GM13977 (cell line): ENCODE data around the gene NPAS3.
A peak's percentile ranks its signal among the peaks of the same experiment; 100 is the strongest.

Experiments used
- DNase-seq: peaks from one replicate; pipeline ENCODE4 v3.0.0; 2012; ENCODE audit warnings: low spot score
- CTCF ChIP-seq: IDR thresholded peaks from 2 replicates; pipeline ENCODE4 v1.5.1; 2012; ENCODE audit warnings: mild to moderate bottlenecking, control low read depth; ENCODE audit not compliant: insufficient read depth; ENCODE audit errors: extremely low read depth, missing control alignments
- in situ Hi-C: fragments of 300-500 bp; cut with MboI; formaldehyde crosslinking; loops from one replicate; pipeline ENCODE4 v1.12.0; 2022; ENCODE audit warnings: low sequenced_read_pairs, low pct_unique_long_range_greater_than_20kb, mixed read lengths, inconsistent platforms; ENCODE audit not compliant: unreplicated experiment

Gene NPAS3

GRCh38 chr14:32938719-32939253 is at the start of gene NPAS3:
TSS of gene NPAS3 (plus strand) at chr14:32938879.
- TF ChIP-seq CTCF = no peak
- in situ Hi-C loops = no loop called here
- peak; percentile 50 for DNase-seq

- in situ Hi-C loops = no loop called here
- DNase-seq = no peak
- TF ChIP-seq CTCF = no peak
These were observed 41.5 kb upstream of the NPAS3 start for GRCh38 chr14:32896979-32897697.

DNA sequence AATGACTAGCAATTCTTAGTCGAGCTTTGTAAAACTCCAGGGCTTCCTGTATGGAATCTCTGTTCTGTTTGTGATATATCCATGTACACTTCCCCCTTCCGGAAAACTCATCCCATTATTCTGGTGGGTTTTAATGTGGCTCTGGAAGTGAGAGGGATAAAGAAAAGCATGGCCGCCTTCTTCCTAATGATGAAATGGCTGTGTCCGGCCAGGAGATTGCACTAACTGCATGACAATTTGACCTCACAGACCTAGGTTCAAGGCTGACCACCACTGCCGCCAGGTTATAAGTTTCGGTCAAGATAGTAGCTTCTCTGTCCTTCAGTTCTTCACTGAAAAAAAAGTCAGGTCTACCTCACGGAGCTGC is 41.0 kb upstream of the NPAS3 start:
- TF ChIP-seq CTCF = no peak
- in situ Hi-C loops = no loop called here
- DNase-seq = no peak

GRCh38 chr14:32898876-32899275 is 39.8 kb upstream of the NPAS3 start:
- TF ChIP-seq CTCF = no peak
- no peak for DNase-seq
- in situ Hi-C loops = no loop called here

DNA sequence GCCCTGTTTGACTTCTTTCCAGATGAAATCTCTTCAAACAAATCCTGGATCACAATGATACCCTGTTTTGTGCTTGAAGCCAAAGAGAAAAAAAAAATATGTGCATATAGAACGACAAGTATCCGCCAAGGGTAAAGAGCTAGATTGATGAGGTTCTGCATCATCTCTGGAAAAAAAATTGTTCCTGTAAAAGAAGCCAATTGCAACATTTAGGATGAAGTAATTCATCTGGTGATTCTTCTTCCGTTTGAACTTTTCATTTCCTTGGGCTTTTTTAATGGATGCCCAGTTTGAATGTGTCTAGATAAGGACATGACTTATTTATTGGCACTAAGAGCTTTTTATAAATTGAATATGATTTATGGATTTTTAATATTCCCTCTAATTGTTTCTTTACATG is 38.1 kb upstream of the NPAS3 start:
- no peak for TF ChIP-seq CTCF
- in situ Hi-C loops = no loop called here
- no peak for DNase-seq

GRCh38 chr14:32905013-32905412 is 33.7 kb upstream of the NPAS3 start:
- TF ChIP-seq CTCF = no peak
- in situ Hi-C loops = no loop called here
- DNase-seq = no peak

DNA sequence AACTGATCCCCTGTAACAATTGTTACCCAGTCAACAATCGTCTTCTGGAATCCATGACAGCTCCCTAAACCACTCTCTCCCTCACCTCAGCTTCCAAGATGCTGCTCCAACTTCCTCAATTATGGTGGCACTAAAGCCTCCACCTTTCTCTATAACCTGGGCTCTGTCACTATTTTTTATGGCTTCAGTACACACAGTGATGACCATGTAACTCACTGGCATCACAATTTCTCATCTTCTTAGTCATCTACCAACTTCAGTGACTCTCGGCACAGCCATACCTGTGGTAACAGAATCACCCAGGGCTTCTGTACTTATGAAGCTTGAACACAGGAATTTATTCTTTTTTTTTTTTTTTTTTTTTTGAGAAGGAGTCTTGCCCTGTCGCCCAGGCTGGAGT is 32.0 kb upstream of the NPAS3 start:
- no peak for TF ChIP-seq CTCF
- in situ Hi-C loops = no loop called here
- no peak for DNase-seq
